Keratinocyte (primary cell): ENCODE measurements around the gene CLDN22.

Experiments used
- CTCF ChIP-seq, 3 experiments: IDR thresholded peaks in 1 of 3; conservative IDR thresholded peaks in 1 of 3; optimal IDR thresholded peaks in 1 of 3; 2 replicates in 2 of 3; 3 replicates in 1 of 3; pipeline versions ENCODE3 to v1.5.1; 2011; ENCODE audit warnings: low read length in 3 of 3, mild to moderate bottlenecking in 3 of 3, moderate library complexity in 2 of 3, control low read depth in 1 of 3, inconsistent platforms in 1 of 3; ENCODE audit not compliant: insufficient read depth in 2 of 3; ENCODE audit errors: extremely low read depth in 1 of 3
- EZH2 ChIP-seq: IDR thresholded peaks from one replicate; pipeline ENCODE4 v1.6.1; 2012; ENCODE audit warnings: inconsistent platforms, mild to moderate bottlenecking, low read length, moderate library complexity

- TF ChIP-seq CTCF (optimal IDR thresholded peaks at IDR 0.05 in 1 of 3, IDR thresholded peaks at IDR 0.05 in 1 of 3, conservative IDR thresholded peaks at IDR 0.05 in 1 of 3; ENCODE audit: extremely low read depth in 1 of 3, insufficient read depth in 2 of 3, low read length in 3 of 3) (no peak), EZH2 (no peak)
These were observed 1.4 kb downstream of the CLDN22 start for GRCh38 chr4:183318656-183319055.
